ENCODE data around the gene DLGAP1. TPM values are rescaled to one million over a fixed set of nuclear protein-coding genes. Genes with fewer than 3 reads are reported as not detected.

The DLGAP1 gene
- total RNA-seq, 1 donor from 2014 or later, result 7.7 TPM

- no peak for TF ChIP-seq CTCF (IDR thresholded peaks at IDR 0.05)
- no peak for DNase-seq (ENCODE audit: low spot score)
- no peak overlapping the region for H3K4me3 Mint-ChIP-seq (ENCODE audit: unreplicated experiment)
- H3K27me3 Mint-ChIP-seq (ENCODE audit: low read depth), result no peaks in the 10 kb centered on the region
- H3K4me1 Mint-ChIP-seq (ENCODE audit: low read depth), result peaks cover 9% of the 10 kb centered on the region
- H3K27ac Mint-ChIP-seq (ENCODE audit: unreplicated experiment), result no peak overlapping the region
- H3K9me3 Mint-ChIP-seq (ENCODE audit: low read depth), result peaks cover 9% of the 10 kb centered on the region
- peaks cover 5% of the 10 kb centered on the region for H3K36me3 Mint-ChIP-seq (ENCODE audit: low read depth)
Observed at GRCh38 chr18:3471141-3471648, 983.9 kb downstream of the DLGAP1 start.

GRCh38 chr18:3468833-3469232, 986.3 kb downstream of the DLGAP1 start:
- Mint-ChIP-seq H3K27ac (ENCODE audit: unreplicated experiment) (no peak overlapping the region), H3K27me3 (ENCODE audit: low read depth) (no peaks in the 10 kb centered on the region), H3K36me3 (ENCODE audit: low read depth) (peaks cover 1% of the 10 kb centered on the region)

GRCh38 chr18:3468066-3468705, 986.9 kb downstream of the DLGAP1 start:
- no peak overlapping the region for H3K4me3 Mint-ChIP-seq (ENCODE audit: unreplicated experiment)
- no peak for DNase-seq (ENCODE audit: low spot score)
- H3K27me3 Mint-ChIP-seq (ENCODE audit: low read depth), result no peaks in the 10 kb centered on the region
- TF ChIP-seq CTCF (IDR thresholded peaks at IDR 0.05), result peak; percentile 45
- peaks cover 16% of the 10 kb centered on the region for H3K4me1 Mint-ChIP-seq (ENCODE audit: low read depth)
- H3K27ac Mint-ChIP-seq (ENCODE audit: unreplicated experiment), result no peak overlapping the region
- no peaks in the 10 kb centered on the region for H3K9me3 Mint-ChIP-seq (ENCODE audit: low read depth)
- H3K36me3 Mint-ChIP-seq (ENCODE audit: low read depth), result peaks cover 2% of the 10 kb centered on the region

More at GRCh38 chr18:3468833-3469232, 986.3 kb downstream of the DLGAP1 start:
- no peak overlapping the region for H3K4me3 Mint-ChIP-seq (ENCODE audit: unreplicated experiment)
- no peak for TF ChIP-seq CTCF (IDR thresholded peaks at IDR 0.05)
- no peak for DNase-seq (ENCODE audit: low spot score)
- H3K9me3 Mint-ChIP-seq (ENCODE audit: low read depth), result no peaks in the 10 kb centered on the region
- peaks cover 14% of the 10 kb centered on the region for H3K4me1 Mint-ChIP-seq (ENCODE audit: low read depth)

GRCh38 chr18:3466872-3467271, 988.2 kb downstream of the DLGAP1 start:
- Mint-ChIP-seq H3K27ac (ENCODE audit: unreplicated experiment) (no peak overlapping the region), H3K36me3 (ENCODE audit: low read depth) (peaks cover 10% of the 10 kb centered on the region), H3K4me3 (ENCODE audit: unreplicated experiment) (no peak overlapping the region), H3K27me3 (ENCODE audit: low read depth) (no peaks in the 10 kb centered on the region), H3K9me3 (ENCODE audit: low read depth) (no peaks in the 10 kb centered on the region), H3K4me1 (ENCODE audit: low read depth) (peaks cover 26% of the 10 kb centered on the region)
- DNase-seq (ENCODE audit: low spot score), result no peak
- TF ChIP-seq CTCF (IDR thresholded peaks at IDR 0.05), result no peak

- peak overlapping the region; percentile 83 for H3K27ac Mint-ChIP-seq (ENCODE audit: unreplicated experiment)
- peaks cover 1% of the 10 kb centered on the region for H3K9me3 Mint-ChIP-seq (ENCODE audit: low read depth)
- no peak for DNase-seq (ENCODE audit: low spot score)
- H3K4me1 Mint-ChIP-seq (ENCODE audit: low read depth), result peaks cover 26% of the 10 kb centered on the region
- no peak overlapping the region for H3K4me3 Mint-ChIP-seq (ENCODE audit: unreplicated experiment)
- peaks cover 16% of the 10 kb centered on the region for H3K36me3 Mint-ChIP-seq (ENCODE audit: low read depth)
- H3K27me3 Mint-ChIP-seq (ENCODE audit: low read depth), result no peaks in the 10 kb centered on the region
- TF ChIP-seq CTCF (IDR thresholded peaks at IDR 0.05), result no peak
Observed at GRCh38 chr18:3466045-3466444, 989.1 kb downstream of the DLGAP1 start.
